CD4-positive, alpha-beta T cell (primary cell): ENCODE data around the gene ZNF273. TPM values are rescaled to one million over a fixed set of nuclear protein-coding genes. Genes with fewer than 3 reads are reported as not detected.
A peak's percentile ranks its signal among the peaks of the same experiment; 100 is the strongest.

Experiments used
- ATAC-seq: fragments of 200-7000 bp; cut with Tn5 transposase; one replicate; pipeline ENCODE4 v1.10.0; 2022; ENCODE audit warnings: mild to moderate bottlenecking; ENCODE audit not compliant: poor library complexity
- CTCF ChIA-PET: fragments of 350-600 bp; sonication (Branson Sonifier 250); formaldehyde crosslinking; loops from one replicate; lab custom pipeline; 2021; ENCODE audit warnings: antibody characterized with exemption, inconsistent platforms; lab: Charles Lee
- POLR2A ChIA-PET: fragments of 350-600 bp; sonication (Branson Sonifier 250); formaldehyde crosslinking; loops from one replicate; lab custom pipeline; 2021; ENCODE audit warnings: antibody characterized with exemption, inconsistent platforms; lab: Charles Lee
- DNase-seq, 14 experiments: peaks; one replicate each; pipeline ENCODE4 v3.0.0-alpha.2; 2013 to 2020; ENCODE audit warnings: mixed read lengths in 2 of 14
- H3K27ac ChIP-seq, 2 donors: one replicate each; pipeline versions ENCODE4 v1.5.1 to v1.7.0; 2013; ENCODE audit warnings: low read length in 2 of 2, low read depth in 1 of 2, mild to moderate bottlenecking in 1 of 2
- H3K27me3 ChIP-seq, 2 experiments: 1 replicate in 1 of 2; 2 replicates in 1 of 2; pipeline versions ENCODE4 v1.6.1 to v1.7.0; 2013; ENCODE audit warnings: low read length in 2 of 2, control low read depth in 1 of 2, mild to moderate bottlenecking in 1 of 2, moderate library complexity in 1 of 2; ENCODE audit not compliant: insufficient read depth in 2 of 2, control insufficient read depth in 1 of 2
- H3K36me3 ChIP-seq: one replicate; pipeline ENCODE4 v1.6.1; 2013; ENCODE audit warnings: low read length, control low read depth; ENCODE audit not compliant: insufficient read depth
- H3K4me1 ChIP-seq: one replicate; pipeline ENCODE4 v1.6.1; 2013; ENCODE audit warnings: low read length, control low read depth; ENCODE audit not compliant: insufficient read depth
- H3K4me3 ChIP-seq: one replicate; pipeline ENCODE4 v1.5.1; 2013; ENCODE audit warnings: mild to moderate bottlenecking, low read length, moderate library complexity
- H3K9me3 ChIP-seq, 2 experiments: 1 replicate in 1 of 2; 2 replicates in 1 of 2; pipeline versions ENCODE4 v1.6.1 to v1.7.0; 2013; ENCODE audit warnings: low read length in 2 of 2, mild to moderate bottlenecking in 2 of 2, control low read depth in 1 of 2, moderate library complexity in 1 of 2; ENCODE audit not compliant: control insufficient read depth in 1 of 2, insufficient read depth in 1 of 2
- H3K27ac Mint-ChIP-seq: one replicate; pipeline ENCODE4 v1.8.0; 2020; ENCODE audit warnings: mixed read lengths
- H3K27me3 Mint-ChIP-seq: one replicate; pipeline ENCODE4 v1.8.0; 2021; ENCODE audit warnings: mixed read lengths
- H3K36me3 Mint-ChIP-seq: one replicate; pipeline ENCODE4 v1.8.0; 2021; ENCODE audit warnings: low read depth, mixed read lengths
- H3K4me1 Mint-ChIP-seq: one replicate; pipeline ENCODE4 v1.8.0; 2021; ENCODE audit warnings: low read depth, mixed read lengths
- H3K4me3 Mint-ChIP-seq: one replicate; pipeline ENCODE4 v1.8.0; 2020; ENCODE audit warnings: mild to moderate bottlenecking, mixed read lengths
- H3K9me3 Mint-ChIP-seq: one replicate; pipeline ENCODE4 v1.8.0; 2020; ENCODE audit warnings: mixed read lengths
- CTCF ChIP-seq: fragments of 200-600 bp; IDR thresholded peaks from one replicate; pipeline ENCODE4 v1.8.0; 2022; ENCODE audit warnings: antibody characterized with exemption, mild to moderate bottlenecking
- intact Hi-C, 2 experiments: fragments of 100-400 bp; cut with DNase I in 1 of 2; cut with micrococcal nuclease in 1 of 2; formaldehyde crosslinking; loops; one replicate each; pipeline versions ENCODE4 v1.15.1 to v1.9.0; 2023 to 2025; cut with DNase I, micrococcal nuclease
- total RNA-seq, 174 experiments: library from RNA in 2 of 174; stranded (reverse) in 2 of 174; gene quantifications; one replicate each; pipeline ENCODE4 v1.2.3 and lab custom pipeline; 2021 to 2026

Gene ZNF273
- total RNA-seq, 2 experiments from 2014 or later: 6.8 TPM

GRCh38 chr7:64886956-64887545 is 16.0 kb upstream of the ZNF273 start:
- intact Hi-C loops: loop anchor here in 1 of 2 experiments (5.0 kb wide), 1 partner anchor 90 kb away; no protein-coding TSS in a partner anchor
- Mint-ChIP-seq H3K4me1 (peaks cover 18% of the 10 kb centered on the region), H3K27ac (no peak overlapping the region), H3K27me3 (peaks cover 82% of the 10 kb centered on the region), H3K9me3 (no peaks in the 10 kb centered on the region), H3K36me3 (no peaks in the 10 kb centered on the region), H3K4me3 (peak overlapping the region; percentile 22)
- Histone ChIP-seq H3K4me1 (peaks cover 39% of the 10 kb centered on the region), H3K27ac (no peak overlapping the region), H3K36me3 (no peaks in the 10 kb centered on the region), H3K27me3 (peaks cover 51 to 64% of the 10 kb centered on the region in 2 experiments), H3K9me3 (peaks cover 0 to 31% of the 10 kb centered on the region in 2 experiments), H3K4me3 (no peak overlapping the region)
- ChIA-PET POLR2A (interaction anchor here (2.6 kb wide), 1 partner anchor 16 kb away, joined by 10 read pairs; the partner anchor contains the start of gene ZNF273), CTCF (no interaction called here)
- TF ChIP-seq CTCF: no peak
- DNase-seq (no peak), ATAC-seq (no peak)

GRCh38 chr7:64887756-64888508 is 15.1 kb upstream of the ZNF273 start:
- POLR2A ChIA-PET: interaction anchor here (1.0 to 2.6 kb wide), 4 partner anchors 15 to 325 kb away, joined by 3 to 10 read pairs (median 4); partner anchors contain the start of genes ERV3-1, ZNF138, ZNF273 and ZNF680
- no peak overlapping the region for H3K27ac Mint-ChIP-seq
- peaks cover 42 to 55% of the 10 kb centered on the region in 2 experiments for H3K27me3 ChIP-seq

More at GRCh38 chr7:64887756-64888508, 15.1 kb upstream of the ZNF273 start:
- CTCF ChIA-PET: interaction anchor here (0.6 kb wide), 1 partner anchor 989 kb away, joined by 4 read pairs; no protein-coding TSS in a partner anchor
- peak; percentile 54 for TF ChIP-seq CTCF
- Mint-ChIP-seq H3K9me3 (no peaks in the 10 kb centered on the region), H3K4me1 (peaks cover 18% of the 10 kb centered on the region), H3K4me3 (peak overlapping the region; percentile 93), H3K36me3 (no peaks in the 10 kb centered on the region), H3K27me3 (peaks cover 82% of the 10 kb centered on the region)
- ATAC-seq (peak; percentile 77), DNase-seq (peak in 13 of 14 experiments; percentile 8 to 65 (median 32))
- peaks cover 0 to 23% of the 10 kb centered on the region in 2 experiments for H3K9me3 ChIP-seq
- intact Hi-C loops: loop anchor here in 1 of 2 experiments (5.0 kb wide), 1 partner anchor 91 kb away; no protein-coding TSS in a partner anchor
- no peaks in the 10 kb centered on the region for H3K36me3 ChIP-seq
- H3K4me1 ChIP-seq: peaks cover 30% of the 10 kb centered on the region
- no peak overlapping the region for H3K27ac ChIP-seq
- H3K4me3 ChIP-seq: peak overlapping the region; percentile 52
